Peyer's patch (tissue), 4 donors: ENCODE measurements around the gene DIS3L2.

Source experiments
- CTCF ChIP-seq, 6 experiments: fragments of 450-650 bp in 4 of 6; fragments of 200-600 bp in 2 of 6; sonication (generic) in 1 of 6; IDR thresholded peaks; one replicate each; pipeline ENCODE4 v1.5.1; 2017 to 2019; ENCODE audit warnings: antibody characterized with exemption in 6 of 6, mild to moderate bottlenecking in 3 of 6, moderate library complexity in 1 of 6
- POLR2A ChIP-seq, 2 donors: fragments of 450-650 bp; IDR thresholded peaks; one replicate each; pipeline ENCODE4 v1.5.1; 2017; ENCODE audit warnings: antibody characterized with exemption in 2 of 2, mild to moderate bottlenecking in 2 of 2, moderate library complexity in 2 of 2

GRCh38 chr2:232085164-232085563, 123.7 kb downstream of the DIS3L2 start:
- no peak for TF ChIP-seq POLR2A (IDR thresholded peaks at IDR 0.05)
- no peak for TF ChIP-seq CTCF (IDR thresholded peaks at IDR 0.05)
